Astrocyte (in vitro differentiated cells and primary cell): ENCODE data around the gene SYNRG.

ENCODE experiments used
- CTCF ChIP-seq: IDR thresholded peaks from 2 replicates; pipeline ENCODE4 v1.5.1; 2011; ENCODE audit warnings: low read depth, mild to moderate bottlenecking, inconsistent platforms, low read length, moderate library complexity; ENCODE audit not compliant: insufficient read depth
- EZH2 ChIP-seq: IDR thresholded peaks from 2 replicates; pipeline ENCODE4 v1.6.1; 2012; ENCODE audit warnings: mild to moderate bottlenecking, low read length, inconsistent platforms; ENCODE audit not compliant: insufficient read depth

DNA sequence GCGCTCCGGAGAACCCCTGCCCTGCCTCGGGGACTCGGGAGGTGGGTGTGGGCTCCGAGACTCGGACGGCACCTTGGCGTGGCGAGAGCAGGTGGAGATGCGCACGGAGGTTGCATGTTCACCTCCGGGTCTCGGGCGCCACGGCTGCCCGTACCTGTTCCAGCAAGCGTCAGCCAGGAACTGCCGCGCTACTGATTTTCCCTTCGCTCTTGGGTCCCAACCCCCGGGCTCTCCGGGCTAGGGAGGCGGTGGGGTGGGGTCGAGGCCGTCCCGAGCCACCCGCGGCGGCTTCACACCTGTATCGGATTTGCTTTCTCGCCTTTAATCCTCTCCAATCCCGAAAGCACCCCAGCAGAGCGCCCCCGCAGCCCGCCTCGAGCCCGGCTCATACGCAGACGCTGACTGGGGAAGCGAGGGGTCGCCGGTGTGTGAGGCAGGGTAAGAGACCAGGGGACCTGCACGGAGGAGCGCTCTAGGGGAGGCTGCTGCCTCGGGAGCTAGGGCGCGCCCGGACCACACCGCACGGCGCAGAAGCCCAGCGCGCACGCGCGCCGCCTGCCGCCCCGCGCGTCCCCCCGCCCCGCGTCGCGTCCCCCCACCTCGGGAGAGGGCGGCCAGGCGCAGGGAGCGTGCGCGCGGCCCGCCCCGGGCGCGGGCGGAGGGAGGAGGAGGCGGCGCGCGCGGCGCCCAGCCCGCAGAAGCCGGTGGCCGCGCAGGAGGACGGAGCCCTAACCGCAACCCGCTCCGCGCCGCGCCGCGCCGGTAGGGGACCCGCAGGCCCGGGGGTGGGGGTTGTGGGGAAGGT is 119.8 kb downstream of the SYNRG start, which contains the start of gene DUSP14:
- no peak for TF ChIP-seq CTCF
- TF ChIP-seq EZH2, result no peak
